Neuron (in vitro differentiated cells): ENCODE measurements around the gene SPATA16.

Experiments
- H2AFZ ChIP-seq: one replicate; pipeline ENCODE4 v1.6.1; 2013; ENCODE audit warnings: low read depth, mild to moderate bottlenecking, inconsistent platforms, low read length, moderate library complexity
- H3K27me3 ChIP-seq: one replicate; pipeline ENCODE4 v1.6.1; 2013; ENCODE audit warnings: low read length; ENCODE audit not compliant: insufficient read depth
- H3K36me3 ChIP-seq: one replicate; pipeline ENCODE4 v1.6.1; 2013; ENCODE audit warnings: low read length; ENCODE audit not compliant: insufficient read depth
- H3K4me1 ChIP-seq: one replicate; pipeline ENCODE4 v1.6.1; 2013; ENCODE audit warnings: low read length; ENCODE audit not compliant: insufficient read depth
- H3K4me3 ChIP-seq: 2 replicates; pipeline ENCODE4 v1.5.1; 2013; ENCODE audit warnings: mild to moderate bottlenecking, low read length, moderate library complexity
- H3K9me3 ChIP-seq: one replicate; pipeline ENCODE4 v1.6.1; 2013; ENCODE audit warnings: low read length

SPATA16 gene

GRCh38 chr3:172846103-172846561 is 294.9 kb downstream of the SPATA16 start:
- no peaks in the 10 kb centered on the region for H3K9me3 ChIP-seq
- no peaks in the 10 kb centered on the region for H3K36me3 ChIP-seq
- H2AFZ ChIP-seq = no peak overlapping the region
- peaks cover 14% of the 10 kb centered on the region for H3K4me1 ChIP-seq
- no peak overlapping the region for H3K4me3 ChIP-seq
- no peaks in the 10 kb centered on the region for H3K27me3 ChIP-seq

GRCh38 chr3:172844428-172844827 is 296.6 kb downstream of the SPATA16 start:
- Histone ChIP-seq H3K27me3 (no peaks in the 10 kb centered on the region), H3K4me1 (peaks cover 14% of the 10 kb centered on the region)

GRCh38 chr3:172840913-172841312 is 300.1 kb downstream of the SPATA16 start:
- peaks cover under 1% of the 10 kb centered on the region for H3K4me1 ChIP-seq
- no peaks in the 10 kb centered on the region for H3K9me3 ChIP-seq
- no peak overlapping the region for H2AFZ ChIP-seq
- no peaks in the 10 kb centered on the region for H3K27me3 ChIP-seq
- no peaks in the 10 kb centered on the region for H3K36me3 ChIP-seq
- no peak overlapping the region for H3K4me3 ChIP-seq

More at GRCh38 chr3:172844428-172844827, 296.6 kb downstream of the SPATA16 start:
- Histone ChIP-seq H3K4me3 (no peak overlapping the region), H3K9me3 (no peaks in the 10 kb centered on the region), H3K36me3 (no peaks in the 10 kb centered on the region), H2AFZ (no peak overlapping the region)

- Histone ChIP-seq H3K4me1 (no peaks in the 10 kb centered on the region), H3K36me3 (no peaks in the 10 kb centered on the region), H3K9me3 (no peaks in the 10 kb centered on the region), H2AFZ (no peak overlapping the region), H3K27me3 (no peaks in the 10 kb centered on the region), H3K4me3 (no peak overlapping the region)
These were observed 300.6 kb downstream of the SPATA16 start for GRCh38 chr3:172840463-172840862.

- no peaks in the 10 kb centered on the region for H3K36me3 ChIP-seq
- no peak overlapping the region for H2AFZ ChIP-seq
- H3K9me3 ChIP-seq = no peaks in the 10 kb centered on the region
- H3K4me3 ChIP-seq = no peak overlapping the region
- no peaks in the 10 kb centered on the region for H3K27me3 ChIP-seq
- H3K4me1 ChIP-seq = no peaks in the 10 kb centered on the region
These were observed 301.4 kb downstream of the SPATA16 start for GRCh38 chr3:172839679-172840078.
